Stimulated activated effector memory CD8-positive, alpha-beta T cell treated with anti-CD3 and anti-CD28 coated beads, Interleukin-12 subunit alpha, Interleukin-12 subunit beta, amount 100 ng/mL, for 72 hours (primary cell): Measurements from ENCODE around the gene CPNE2.

Experiments used
- ATAC-seq: fragments of 150-1000 bp; cut with Tn5 transposase; 2 replicates; pipeline ENCODE4 v1.10.0; 2021
- DNase-seq, 2 donors: peaks; one replicate each; pipeline ENCODE4 v3.0.0; 2021 to 2022; ENCODE audit warnings: low spot score in 2 of 2
- H3K27ac Mint-ChIP-seq: one replicate; pipeline ENCODE4 v1.8.0; 2022; ENCODE audit warnings: mild to moderate bottlenecking, mixed read lengths
- H3K36me3 Mint-ChIP-seq: one replicate; pipeline ENCODE4 v1.8.0; 2022; ENCODE audit warnings: mild to moderate bottlenecking, mixed read lengths
- H3K4me1 Mint-ChIP-seq: one replicate; pipeline ENCODE4 v1.8.0; 2022; ENCODE audit warnings: mixed read lengths
- H3K4me3 Mint-ChIP-seq: one replicate; pipeline ENCODE4 v1.8.0; 2022; ENCODE audit warnings: mild to moderate bottlenecking, mixed read lengths
- H3K9me3 Mint-ChIP-seq: one replicate; pipeline ENCODE4 v1.8.0; 2022; ENCODE audit warnings: mixed read lengths

The CPNE2 gene

GRCh38 chr16:57133886-57134285 lies 41.5 kb downstream of the CPNE2 start:
- ATAC-seq: peak; percentile 79
- H3K36me3 Mint-ChIP-seq: no peaks in the 10 kb centered on the region
- no peaks in the 10 kb centered on the region for H3K9me3 Mint-ChIP-seq
- H3K27ac Mint-ChIP-seq: peak overlapping the region; percentile 86
- H3K4me1 Mint-ChIP-seq: peaks cover 87% of the 10 kb centered on the region
- H3K4me3 Mint-ChIP-seq: peak overlapping the region; percentile 53
- DNase-seq: no peak

- Mint-ChIP-seq H3K36me3 (no peaks in the 10 kb centered on the region), H3K9me3 (no peaks in the 10 kb centered on the region), H3K4me3 (peak overlapping the region; percentile 53), H3K27ac (peak overlapping the region; percentile 86), H3K4me1 (peaks cover 85% of the 10 kb centered on the region)
- peak; percentile 53 for ATAC-seq
- DNase-seq: peak in 1 of 2 donors; percentile 63
Observed at GRCh38 chr16:57134982-57135381, 42.6 kb downstream of the CPNE2 start.

DNA sequence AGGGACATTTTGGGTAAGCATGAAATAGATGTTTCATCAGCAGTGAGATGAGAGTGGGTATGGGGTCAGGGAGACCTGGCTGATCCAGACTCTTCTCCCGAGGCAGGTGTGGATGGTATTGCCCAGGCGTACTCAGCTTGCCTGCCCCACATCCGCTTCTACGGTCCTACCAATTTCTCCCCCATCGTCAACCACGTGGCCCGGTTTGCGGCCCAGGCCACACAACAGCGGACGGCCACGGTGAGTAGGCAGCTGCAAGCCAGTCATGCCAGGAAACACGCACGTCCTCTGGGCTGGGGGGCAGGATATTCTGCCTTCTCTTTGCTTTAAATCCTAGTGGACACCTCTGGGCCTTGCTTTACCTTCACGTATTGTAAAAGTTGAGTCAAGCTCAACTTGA lies 44.7 kb downstream of the CPNE2 start:
- H3K4me3 Mint-ChIP-seq: no peak overlapping the region

GRCh38 chr16:57137566-57138273 lies 45.3 kb downstream of the CPNE2 start:
- Mint-ChIP-seq H3K4me3 (no peak overlapping the region), H3K36me3 (no peaks in the 10 kb centered on the region), H3K9me3 (no peaks in the 10 kb centered on the region), H3K27ac (peak overlapping the region; percentile 86), H3K4me1 (peaks cover 80% of the 10 kb centered on the region)
- DNase-seq (no peak), ATAC-seq (no peak)

More for the DNA sequence above, 44.7 kb downstream of the CPNE2 start:
- ATAC-seq (no peak), DNase-seq (no peak)
- Mint-ChIP-seq H3K36me3 (no peaks in the 10 kb centered on the region), H3K27ac (peak overlapping the region; percentile 86), H3K4me1 (peaks cover 80% of the 10 kb centered on the region), H3K9me3 (no peaks in the 10 kb centered on the region)

DNA sequence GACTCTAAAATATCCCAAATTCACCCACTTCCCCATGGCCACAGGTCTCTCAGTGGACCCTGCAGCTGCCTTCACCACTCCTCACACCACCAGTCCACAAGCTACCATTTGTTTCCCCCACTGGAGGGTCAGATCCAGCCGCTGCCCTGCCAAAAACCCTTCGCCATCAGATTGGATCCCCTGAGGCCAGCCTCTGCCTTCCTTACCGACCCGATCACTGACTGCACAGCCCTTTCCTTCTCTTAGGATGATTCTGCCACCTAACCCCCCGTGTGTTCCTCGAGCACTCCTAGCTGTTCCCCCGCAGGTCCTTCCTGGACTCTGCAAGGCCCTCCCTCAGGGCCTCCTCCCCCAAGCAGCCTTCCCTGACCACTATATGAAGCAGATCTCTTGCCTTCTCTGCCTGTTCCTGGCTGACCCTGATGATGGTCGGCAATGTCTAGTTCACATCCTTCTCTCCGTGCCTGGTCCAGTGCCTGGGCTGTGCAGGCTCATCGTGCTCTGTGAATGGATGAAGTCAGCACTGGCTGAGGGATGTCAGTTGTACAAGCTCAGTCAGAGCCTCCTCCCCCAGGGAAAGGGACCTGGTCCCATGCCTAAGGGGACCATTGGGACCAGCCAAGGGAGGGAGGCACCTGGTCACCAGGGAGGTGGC lies 46.0 kb downstream of the CPNE2 start:
- Mint-ChIP-seq H3K4me3 (no peak overlapping the region), H3K27ac (peak overlapping the region; percentile 86), H3K4me1 (peaks cover 73% of the 10 kb centered on the region), H3K36me3 (no peaks in the 10 kb centered on the region), H3K9me3 (no peaks in the 10 kb centered on the region)
- ATAC-seq: no peak
- DNase-seq: no peak

- DNase-seq (no peak), ATAC-seq (no peak)
- H3K9me3 Mint-ChIP-seq: no peaks in the 10 kb centered on the region
- H3K36me3 Mint-ChIP-seq: no peaks in the 10 kb centered on the region
- H3K4me3 Mint-ChIP-seq: no peak overlapping the region
- H3K27ac Mint-ChIP-seq: peak overlapping the region; percentile 57
- H3K4me1 Mint-ChIP-seq: peaks cover 54% of the 10 kb centered on the region
Observed at GRCh38 chr16:57140931-57141668, 48.7 kb downstream of the CPNE2 start.

- Mint-ChIP-seq H3K4me1 (peaks cover 50% of the 10 kb centered on the region), H3K27ac (peak overlapping the region; percentile 57), H3K36me3 (no peaks in the 10 kb centered on the region), H3K9me3 (no peaks in the 10 kb centered on the region), H3K4me3 (no peak overlapping the region)
- ATAC-seq (peak; percentile 63), DNase-seq (no peak)
Observed at GRCh38 chr16:57141822-57142631, 49.6 kb downstream of the CPNE2 start.

DNA sequence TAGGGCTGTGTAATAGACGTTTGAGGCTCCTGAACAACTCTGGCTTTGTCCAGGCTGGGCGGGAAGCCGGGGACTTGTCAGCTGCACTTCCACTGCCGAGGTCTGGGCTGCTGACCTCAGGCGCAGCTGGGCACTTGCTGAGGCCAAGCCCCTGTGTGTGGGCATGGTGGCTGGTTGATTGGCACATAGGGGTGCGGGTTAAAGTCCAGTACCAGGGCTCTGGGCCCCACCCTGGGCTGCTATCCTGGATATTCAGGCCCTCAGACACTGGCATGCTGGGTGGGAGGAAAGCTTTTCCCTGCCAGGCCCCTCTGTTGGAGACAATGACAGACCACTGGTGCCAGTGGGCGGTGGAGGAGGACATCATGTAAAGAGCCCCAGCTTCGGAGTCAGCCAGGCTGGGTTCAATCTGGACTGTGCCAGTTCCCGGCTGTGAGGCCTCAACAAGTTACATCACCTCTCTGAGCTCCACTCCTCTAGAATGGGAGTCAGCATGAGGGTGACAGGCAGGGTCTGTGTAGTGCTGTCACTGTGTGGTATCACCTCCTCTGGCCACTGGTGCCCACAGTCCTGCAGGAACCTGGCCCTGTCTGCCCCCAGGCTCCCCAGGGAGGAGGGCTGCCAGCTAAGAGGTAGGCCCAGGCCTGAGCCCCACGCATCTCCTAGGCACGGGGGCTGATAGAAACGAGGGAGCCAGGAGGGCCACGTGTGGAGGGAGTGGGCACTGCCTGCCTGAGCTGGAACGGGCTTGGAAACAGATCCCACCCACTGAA lies 51.0 kb downstream of the CPNE2 start:
- ATAC-seq (no peak), DNase-seq (no peak)
- H3K27ac Mint-ChIP-seq: no peak overlapping the region
- H3K36me3 Mint-ChIP-seq: no peaks in the 10 kb centered on the region
- no peak overlapping the region for H3K4me3 Mint-ChIP-seq
- H3K9me3 Mint-ChIP-seq: no peaks in the 10 kb centered on the region
- peaks cover 48% of the 10 kb centered on the region for H3K4me1 Mint-ChIP-seq

DNA sequence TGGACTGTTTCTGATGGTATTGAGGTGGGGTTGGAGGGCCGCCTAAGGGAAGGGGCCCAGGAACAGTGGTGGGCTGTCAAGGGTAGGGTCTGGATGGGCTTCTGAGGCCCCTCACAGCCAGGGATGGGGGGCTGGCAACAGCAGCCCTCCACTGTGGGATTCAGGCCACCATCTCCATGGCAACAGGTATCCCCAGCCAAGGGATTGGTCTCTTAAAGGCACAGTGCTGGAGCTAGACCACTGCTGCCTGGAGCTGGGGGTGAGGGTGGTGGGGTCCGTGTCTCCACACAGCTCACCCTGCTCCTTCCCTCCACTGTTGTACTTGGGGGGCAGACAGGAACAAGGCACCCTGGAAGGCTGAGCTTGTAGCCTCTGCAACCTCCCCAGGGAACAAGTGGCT lies 51.6 kb downstream of the CPNE2 start:
- peaks cover 41% of the 10 kb centered on the region for H3K4me1 Mint-ChIP-seq
- H3K36me3 Mint-ChIP-seq: no peaks in the 10 kb centered on the region
- H3K9me3 Mint-ChIP-seq: no peaks in the 10 kb centered on the region
- H3K27ac Mint-ChIP-seq: no peak overlapping the region
- no peak for ATAC-seq
- H3K4me3 Mint-ChIP-seq: no peak overlapping the region
- DNase-seq: no peak

DNA sequence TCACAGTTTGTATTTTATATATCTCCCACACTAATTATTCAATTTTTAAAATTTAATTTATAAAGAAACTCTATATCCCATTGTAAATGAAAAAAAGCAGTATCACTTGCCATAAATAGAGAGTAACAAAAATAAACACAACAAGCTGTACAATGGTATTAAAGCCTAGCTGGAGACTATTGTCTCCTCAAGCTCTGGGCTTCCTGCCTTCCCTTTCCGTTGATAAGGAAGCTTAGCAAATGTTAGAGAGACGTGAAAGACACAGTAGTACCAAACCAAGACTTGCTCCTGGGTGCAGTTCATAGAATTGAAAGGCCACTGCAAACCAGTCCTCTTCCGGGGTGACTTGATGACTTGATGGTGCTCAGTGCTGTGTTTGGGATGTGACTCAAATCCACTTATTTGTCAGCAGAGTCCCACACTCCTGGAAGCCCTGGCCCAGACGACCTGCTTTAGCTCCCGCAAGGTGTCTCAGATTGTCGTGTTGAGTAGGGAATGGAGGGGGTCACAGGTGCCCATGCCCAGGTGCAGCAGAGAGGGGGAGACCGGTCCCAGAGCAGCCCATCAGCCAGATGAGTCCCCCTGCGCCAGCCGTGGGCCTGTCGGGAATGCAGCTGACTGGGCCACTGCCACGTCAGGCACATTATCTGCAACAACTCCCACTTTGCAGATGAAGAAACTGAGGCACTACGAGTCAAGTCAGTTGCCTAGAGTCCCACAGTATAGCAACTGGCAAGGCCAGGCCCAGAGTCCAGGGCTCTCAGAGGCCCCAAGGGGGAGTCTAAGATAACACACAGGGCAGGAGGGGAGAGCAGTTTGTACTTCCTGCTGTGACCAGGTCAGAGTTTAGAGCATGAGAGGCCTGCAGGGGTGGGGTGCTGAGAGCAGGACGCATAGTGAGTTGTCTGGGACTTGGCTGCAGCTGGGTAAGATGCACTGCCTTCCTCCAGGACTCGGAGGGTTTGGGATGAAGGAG lies 53.0 kb downstream of the CPNE2 start:
- Mint-ChIP-seq H3K36me3 (no peaks in the 10 kb centered on the region), H3K9me3 (no peaks in the 10 kb centered on the region), H3K4me3 (no peak overlapping the region), H3K4me1 (peaks cover 34% of the 10 kb centered on the region), H3K27ac (no peak overlapping the region)
- DNase-seq: no peak
- ATAC-seq: no peak

DNA sequence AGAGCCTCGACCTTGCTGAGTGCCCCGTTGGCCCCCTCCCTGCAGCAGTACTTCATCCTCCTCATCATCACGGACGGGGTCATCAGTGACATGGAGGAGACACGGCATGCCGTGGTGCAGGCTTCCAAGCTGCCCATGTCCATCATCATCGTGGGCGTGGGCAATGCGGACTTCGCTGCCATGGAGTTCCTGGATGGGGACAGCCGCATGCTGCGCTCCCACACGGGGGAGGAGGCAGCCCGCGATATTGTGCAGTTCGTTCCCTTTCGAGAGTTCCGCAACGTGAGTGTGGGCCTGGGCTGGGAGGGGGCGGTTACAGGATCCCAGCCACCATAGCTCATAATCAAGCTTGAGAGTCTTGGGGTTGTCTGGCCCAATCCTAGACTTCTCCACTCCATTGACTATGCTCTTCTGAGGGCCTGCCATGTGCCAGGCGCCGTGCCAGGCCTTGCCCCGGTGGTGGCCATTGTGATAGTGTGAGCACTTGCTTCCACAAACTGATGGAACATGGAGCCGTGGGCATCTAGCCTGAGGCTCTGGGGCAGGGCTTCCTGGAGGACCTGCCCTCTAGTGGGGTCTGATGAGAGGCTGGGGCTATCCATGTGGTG lies 53.8 kb downstream of the CPNE2 start:
- Mint-ChIP-seq H3K9me3 (no peaks in the 10 kb centered on the region), H3K36me3 (no peaks in the 10 kb centered on the region), H3K27ac (no peak overlapping the region), H3K4me1 (peaks cover 28% of the 10 kb centered on the region), H3K4me3 (no peak overlapping the region)
- DNase-seq (no peak), ATAC-seq (no peak)

DNA sequence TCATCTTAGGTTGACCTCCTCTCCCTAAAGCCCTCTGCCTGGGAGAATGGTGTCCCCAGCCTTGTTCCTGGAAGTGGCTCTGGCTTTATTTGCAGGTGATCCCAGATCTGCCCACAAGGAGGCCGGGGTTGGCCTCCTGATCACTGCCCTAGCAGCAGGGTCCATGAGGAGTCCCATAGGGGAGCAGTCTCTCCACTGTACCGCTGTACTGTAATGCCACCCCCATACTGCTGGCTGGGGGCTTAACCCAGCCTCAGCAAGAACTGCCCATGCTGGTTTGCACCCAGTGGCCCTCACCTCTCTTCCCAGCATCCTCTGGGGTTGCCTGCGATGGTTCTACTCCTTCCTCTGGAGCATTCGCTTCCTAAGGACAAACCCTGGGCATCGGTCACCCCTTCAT lies 54.4 kb downstream of the CPNE2 start:
- H3K36me3 Mint-ChIP-seq: no peaks in the 10 kb centered on the region
- H3K4me3 Mint-ChIP-seq: no peak overlapping the region
- peaks cover 23% of the 10 kb centered on the region for H3K4me1 Mint-ChIP-seq
- peak; percentile 22 for ATAC-seq
- no peak for DNase-seq
- H3K9me3 Mint-ChIP-seq: no peaks in the 10 kb centered on the region
- no peak overlapping the region for H3K27ac Mint-ChIP-seq
